Endothelial cell of umbilical vein (primary cell): ENCODE results near the gene DNAJB12. TPM values are rescaled to one million over a fixed set of nuclear protein-coding genes. Genes with fewer than 3 reads are reported as not detected.
"Not testable (repeated sequence)": the region's sequence is repeated elsewhere in the genome, so short reads cannot be mapped to it uniquely, and the experiment has no call there.

Experiments
- BruUV-seq: library from RNA; stranded (reverse); fragments of 400-500 nt; replicated peaks from 2 replicates; lab custom pipeline; 2021; lab: Mats Ljungman, UMichigan
- CTCF ChIA-PET: fragments of 300-600, 350-600 bp; sonication (Branson Sonifier 250); formaldehyde crosslinking; loops from one replicate; lab custom pipeline; 2021; ENCODE audit warnings: antibody characterized with exemption, inconsistent platforms; lab: Charles Lee
- POLR2A ChIA-PET: fragments of 300-600, 350-600 bp; sonication (Branson Sonifier 250); formaldehyde crosslinking; loops from one replicate; lab custom pipeline; 2021; ENCODE audit warnings: antibody characterized with exemption, inconsistent platforms; lab: Charles Lee
- DNase-seq: peaks from one replicate; pipeline ENCODE4 v3.0.0-alpha.2; 2011; ENCODE audit warnings: low read depth, low spot score
- FAIRE-seq: peaks from 2 replicates; lab custom pipeline; 2011; peaks lifted over from hg19 to GRCh38; lab: Jason Lieb, UNC
- H2AFZ ChIP-seq: 2 replicates; pipeline ENCODE4 v1.6.0; 2012; ENCODE audit warnings: low read depth, low read length, control low read depth, inconsistent platforms
- H3K27ac ChIP-seq: 2 replicates; pipeline ENCODE4 v1.5.1; 2011; ENCODE audit warnings: low read depth, mild to moderate bottlenecking, control low read depth, low read length, moderate library complexity; ENCODE audit not compliant: insufficient read depth
- H3K27me3 ChIP-seq, 2 experiments: 2 replicates each; pipeline versions ENCODE4 v1.6.0 to v1.6.1; 2011; ENCODE audit warnings: low read length in 2 of 2, mixed read lengths in 1 of 2; ENCODE audit not compliant: control insufficient read depth in 2 of 2, insufficient read depth in 2 of 2
- H3K36me3 ChIP-seq, 2 experiments: 2 replicates in 1 of 2; 3 replicates in 1 of 2; pipeline ENCODE4 v1.5.1; 2011; ENCODE audit warnings: low read length in 2 of 2, mild to moderate bottlenecking in 1 of 2, moderate library complexity in 1 of 2; ENCODE audit not compliant: control insufficient read depth in 2 of 2, insufficient read depth in 2 of 2; ENCODE audit errors: extremely low read depth in 1 of 2
- H3K4me1 ChIP-seq: 3 replicates; pipeline ENCODE4 v1.5.1; 2011; ENCODE audit warnings: mild to moderate bottlenecking, low read length; ENCODE audit not compliant: control insufficient read depth, insufficient read depth; ENCODE audit errors: extremely low read depth
- H3K4me2 ChIP-seq: 2 replicates; pipeline ENCODE4 v1.6.1; 2011; ENCODE audit warnings: low read length, control low read depth, mixed read lengths; ENCODE audit not compliant: insufficient read depth
- H3K4me3 ChIP-seq, 3 experiments: fragments of 200-600 bp in 1 of 3; sonication (generic), shearing (Covaris generic) in 1 of 3; replicated peaks in 1 of 3; 2 replicates each; pipeline ENCODE4 v1.5.1; 2011 to 2016; ENCODE audit warnings: control low read depth in 3 of 3, low read length in 3 of 3, mild to moderate bottlenecking in 2 of 3, inconsistent platforms in 1 of 3, low read depth in 1 of 3, moderate library complexity in 1 of 3; ENCODE audit not compliant: insufficient read depth in 1 of 3
- H3K79me2 ChIP-seq: 2 replicates; pipeline ENCODE4 v1.6.0; 2012; ENCODE audit warnings: low read length, inconsistent platforms; ENCODE audit not compliant: control insufficient read depth, insufficient read depth
- H3K9ac ChIP-seq: replicated peaks from 2 replicates; pipeline ENCODE3; 2011; ENCODE audit warnings: low read length, control low read depth; ENCODE audit not compliant: insufficient read depth; ENCODE audit errors: extremely low read depth
- H3K9me1 ChIP-seq: replicated peaks from 3 replicates; pipeline ENCODE4 v1.6.0; 2011; ENCODE audit warnings: mild to moderate bottlenecking, low read length; ENCODE audit not compliant: control insufficient read depth, insufficient read depth; ENCODE audit errors: extremely low read depth
- H3K9me3 ChIP-seq: replicated peaks from 2 replicates; pipeline ENCODE4 v1.5.1; 2012; ENCODE audit warnings: low read length, inconsistent platforms; ENCODE audit not compliant: control insufficient read depth, insufficient read depth
- H4K20me1 ChIP-seq: replicated peaks from 2 replicates; pipeline ENCODE3; 2011; ENCODE audit warnings: mild to moderate bottlenecking, low read length; ENCODE audit not compliant: control insufficient read depth, insufficient read depth; ENCODE audit errors: extremely low read depth
- CTCF ChIP-seq, 2 donors: IDR thresholded peaks; 1 replicate in 1 of 2; 2 replicates in 1 of 2; pipeline ENCODE4 v1.5.1; 2011; ENCODE audit warnings: low read length in 2 of 2, mild to moderate bottlenecking in 2 of 2, moderate library complexity in 2 of 2, control low read depth in 1 of 2, inconsistent platforms in 1 of 2, low read depth in 1 of 2; ENCODE audit not compliant: insufficient read depth in 1 of 2; ENCODE audit errors: extremely low read depth in 1 of 2
- EZH2 ChIP-seq: IDR thresholded peaks from 2 replicates; pipeline ENCODE4 v1.6.1; 2012; ENCODE audit warnings: borderline replicate concordance, low read depth, mild to moderate bottlenecking, moderate library complexity, low read length, inconsistent platforms; ENCODE audit not compliant: severe bottlenecking
- FOS ChIP-seq: IDR thresholded peaks from 2 replicates; pipeline ENCODE4 v1.6.1; 2011; ENCODE audit warnings: mild to moderate bottlenecking, low read length, moderate library complexity, borderline replicate concordance; ENCODE audit not compliant: insufficient read depth
- GATA2 ChIP-seq: IDR thresholded peaks from 2 replicates; pipeline ENCODE4 v1.7.0; 2011; ENCODE audit warnings: low read depth, mild to moderate bottlenecking, moderate library complexity, mixed read lengths, low read length; ENCODE audit not compliant: insufficient read length, insufficient read depth
- JUN ChIP-seq: IDR thresholded peaks from 2 replicates; pipeline ENCODE4 v1.6.1; 2011; ENCODE audit warnings: borderline replicate concordance, low read depth; ENCODE audit not compliant: insufficient read length, insufficient read depth
- MAX ChIP-seq: IDR thresholded peaks from 2 replicates; pipeline ENCODE4 v1.6.1; 2011; ENCODE audit not compliant: insufficient read depth, insufficient read length
- MYC ChIP-seq: IDR thresholded peaks from one replicate; pipeline ENCODE4 v1.6.1; 2011; ENCODE audit warnings: mild to moderate bottlenecking, low read depth, low read length
- POLR2A ChIP-seq: IDR thresholded peaks from 2 replicates; pipeline ENCODE4 v1.6.1; 2012; ENCODE audit warnings: low read depth, mild to moderate bottlenecking, control low read depth, low read length
- POLR2AphosphoS5 ChIP-seq: IDR thresholded peaks from 2 replicates; pipeline ENCODE4 v1.6.1; 2012; ENCODE audit warnings: low read depth, mild to moderate bottlenecking, control low read depth, low read length, moderate library complexity; ENCODE audit not compliant: insufficient read depth
- dilution Hi-C: fragments of 300-500 bp; cut with MboI; formaldehyde crosslinking; loops from one replicate; pipeline ENCODE4 v1.15.0; 2019; ENCODE audit warnings: low sequenced_read_pairs; ENCODE audit not compliant: extremely low pct_ligation_motif_present
- intact Hi-C: fragments of 100-400 bp; cut with micrococcal nuclease; formaldehyde crosslinking; loops from one replicate; pipeline ENCODE4 v1.10.0; 2022
- polyA plus RNA-seq, 4 experiments: library from polyadenylated mRNA; depleted of rRNA in 3 of 4; stranded (reverse) in 3 of 4; unstranded in 1 of 4; fragments of >200 nt; gene quantifications; 2 replicates each; pipeline versions ENCODE4 v1.2.1 to v1.2.3, GENCODE V29; 2011 to 2012; ENCODE audit warnings: missing spikeins in 1 of 4
- total RNA-seq: library from RNA; stranded (reverse); gene quantifications from 2 replicates; pipeline ENCODE4 v1.2.3, GENCODE V29; 2021

Gene DNAJB12
- total and polyA plus RNA-seq, 2 donors (not counting 3 experiments of a cell fraction or from before 2014, with no cell fraction given) = 27.2 to 44.2 TPM

GRCh38 chr10:72348282-72348681, 6.4 kb downstream of the DNAJB12 start:
- POLR2A ChIA-PET = no interaction called here

GRCh38 chr10:72346117-72346516, 8.6 kb downstream of the DNAJB12 start:
- POLR2A ChIA-PET, DNase-seq, H3K27me3 ChIP-seq, BruUV-seq, CTCF ChIA-PET, intact Hi-C loops, H3K9me1 ChIP-seq, FAIRE-seq, H4K20me1 ChIP-seq, H3K9me3 ChIP-seq, H3K4me1 ChIP-seq, dilution Hi-C loops, H3K27ac ChIP-seq, H3K4me2 ChIP-seq, H2AFZ ChIP-seq, H3K4me3 ChIP-seq, H3K9ac ChIP-seq: not testable (repeated sequence)
- peaks cover 5 to 34% of the 10 kb centered on the region in 2 experiments for H3K36me3 ChIP-seq
- H3K79me2 ChIP-seq = peaks cover 26% of the 10 kb centered on the region

More at GRCh38 chr10:72348282-72348681, 6.4 kb downstream of the DNAJB12 start:
- Histone ChIP-seq H3K4me3 (no peak overlapping the region), H3K4me1 (peaks cover 7% of the 10 kb centered on the region), H3K27me3 (no peaks in the 10 kb centered on the region), H3K9ac (no peak overlapping the region), H3K27ac (no peak overlapping the region), H3K79me2 (peaks cover 47% of the 10 kb centered on the region), H3K36me3 (peaks cover 2 to 30% of the 10 kb centered on the region in 2 experiments), H3K9me1 (no peaks in the 10 kb centered on the region), H2AFZ (no peak overlapping the region), H4K20me1 (no peaks in the 10 kb centered on the region), H3K9me3 (no peaks in the 10 kb centered on the region), H3K4me2 (no peak overlapping the region)
- BruUV-seq = no TSS peak
- DNase-seq (no peak), FAIRE-seq (no peak)
- CTCF ChIA-PET = interaction anchor here (1.3 to 1.8 kb wide), 3 partner anchors 8 to 105 kb away, joined by 3 to 6 read pairs (median 4); no protein-coding TSS in a partner anchor
- dilution Hi-C loops (no loop called here), intact Hi-C loops (no loop called here)
- TF ChIP-seq POLR2AphosphoS5 (no peak), EZH2 (no peak), MYC (no peak), FOS (no peak), POLR2A (no peak), CTCF (IDR thresholded peaks at IDR 0.05; ENCODE audit: extremely low read depth in 1 of 2, insufficient read depth in 1 of 2, low read depth in 1 of 2, low read length in 2 of 2) (no peak), GATA2 (no peak), MAX (no peak), JUN (no peak)
